Peyer's patch (tissue), 4 donors: Measurements from ENCODE around the gene VIP. TPM values are rescaled to one million over a fixed set of nuclear protein-coding genes. Genes with fewer than 3 reads are reported as not detected.

ENCODE experiments used
- DNase-seq, 3 donors: peaks; one replicate each; pipeline ENCODE4 v3.0.0-alpha.2; 2017 to 2019
- H3K27ac ChIP-seq, 4 donors: fragments of 200-600 bp; sonication (generic); one replicate each; pipeline ENCODE4 v1.5.1; 2016 to 2019
- H3K27me3 ChIP-seq, 2 donors: fragments of 200-600 bp; sonication (generic); one replicate each; pipeline ENCODE4 v1.5.1; 2019
- H3K36me3 ChIP-seq, 3 donors: fragments of 200-600 bp; sonication (generic); one replicate each; pipeline ENCODE4 v1.5.1; 2016 to 2019
- H3K4me1 ChIP-seq, 4 donors: fragments of 200-600 bp; sonication (generic); one replicate each; pipeline ENCODE4 v1.5.1; 2016 to 2019
- H3K4me3 ChIP-seq, 4 donors: fragments of 200-600 bp; sonication (generic); 1 replicate in 3 of 4; 2 replicates in 1 of 4; pipeline ENCODE4 v1.5.1; 2016 to 2019; ENCODE audit warnings: mild to moderate bottlenecking in 1 of 4
- H3K9me3 ChIP-seq, 4 donors: fragments of 200-600 bp; sonication (generic); one replicate each; pipeline ENCODE4 v1.5.1; 2016 to 2019; ENCODE audit warnings: mild to moderate bottlenecking in 1 of 4
- POLR2A ChIP-seq, 2 donors: fragments of 450-650 bp; IDR thresholded peaks; one replicate each; pipeline ENCODE4 v1.5.1; 2017; ENCODE audit warnings: antibody characterized with exemption in 2 of 2, mild to moderate bottlenecking in 2 of 2, moderate library complexity in 2 of 2
- total RNA-seq, 4 donors: library from RNA; depleted of rRNA; stranded (reverse); fragments of >200 nt; gene quantifications; one replicate each; pipeline ENCODE4 v1.1.0, GENCODE V29; 2016
- TF ChIP-seq, protein P1 (sequence below), 6 experiments: fragments of 450-650 bp in 4 of 6; fragments of 200-600 bp in 2 of 6; sonication (generic) in 1 of 6; IDR thresholded peaks; one replicate each; pipeline ENCODE4 v1.5.1; 2017 to 2019; ENCODE audit warnings: antibody characterized with exemption in 6 of 6, mild to moderate bottlenecking in 3 of 6, moderate library complexity in 1 of 6

The VIP gene
- total RNA-seq, 4 donors from 2014 or later: 5.8 to 22.4 (median 12.7) TPM

DNA sequence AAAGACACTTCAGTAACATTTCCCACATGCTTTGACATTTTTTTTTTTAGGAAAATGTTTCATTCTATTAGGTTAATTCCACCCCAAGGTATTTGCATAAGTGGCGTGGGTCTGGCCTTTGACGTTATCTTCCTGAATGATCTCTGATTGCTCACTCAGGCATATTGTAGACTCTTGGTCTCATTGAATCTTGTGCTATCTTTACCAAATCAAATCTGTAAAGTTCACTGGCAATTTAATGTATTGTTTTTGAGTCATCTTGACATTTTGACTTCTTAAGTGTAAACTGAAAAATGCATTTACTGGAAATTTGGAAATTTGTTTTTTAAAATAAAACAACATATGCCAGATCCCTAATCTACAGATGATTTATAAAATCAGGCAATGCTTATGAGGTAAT, 16.0 kb upstream of the VIP start:
- no peaks in the 10 kb centered on the region for H3K36me3 ChIP-seq
- no peaks in the 10 kb centered on the region for H3K27me3 ChIP-seq
- no peaks in the 10 kb centered on the region for H3K4me1 ChIP-seq
- H3K9me3 ChIP-seq: peaks cover 0 to 5% (median 0%) of the 10 kb centered on the region in 4 donors
- no peak for DNase-seq
- no peak overlapping the region for H3K4me3 ChIP-seq
- TF ChIP-seq POLR2A (IDR thresholded peaks at IDR 0.05): no peak
- TF ChIP-seq, protein P1, sequence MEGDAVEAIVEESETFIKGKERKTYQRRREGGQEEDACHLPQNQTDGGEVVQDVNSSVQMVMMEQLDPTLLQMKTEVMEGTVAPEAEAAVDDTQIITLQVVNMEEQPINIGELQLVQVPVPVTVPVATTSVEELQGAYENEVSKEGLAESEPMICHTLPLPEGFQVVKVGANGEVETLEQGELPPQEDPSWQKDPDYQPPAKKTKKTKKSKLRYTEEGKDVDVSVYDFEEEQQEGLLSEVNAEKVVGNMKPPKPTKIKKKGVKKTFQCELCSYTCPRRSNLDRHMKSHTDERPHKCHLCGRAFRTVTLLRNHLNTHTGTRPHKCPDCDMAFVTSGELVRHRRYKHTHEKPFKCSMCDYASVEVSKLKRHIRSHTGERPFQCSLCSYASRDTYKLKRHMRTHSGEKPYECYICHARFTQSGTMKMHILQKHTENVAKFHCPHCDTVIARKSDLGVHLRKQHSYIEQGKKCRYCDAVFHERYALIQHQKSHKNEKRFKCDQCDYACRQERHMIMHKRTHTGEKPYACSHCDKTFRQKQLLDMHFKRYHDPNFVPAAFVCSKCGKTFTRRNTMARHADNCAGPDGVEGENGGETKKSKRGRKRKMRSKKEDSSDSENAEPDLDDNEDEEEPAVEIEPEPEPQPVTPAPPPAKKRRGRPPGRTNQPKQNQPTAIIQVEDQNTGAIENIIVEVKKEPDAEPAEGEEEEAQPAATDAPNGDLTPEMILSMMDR (IDR thresholded peaks at IDR 0.05): no peak
- H3K27ac ChIP-seq: no peak overlapping the region

DNA sequence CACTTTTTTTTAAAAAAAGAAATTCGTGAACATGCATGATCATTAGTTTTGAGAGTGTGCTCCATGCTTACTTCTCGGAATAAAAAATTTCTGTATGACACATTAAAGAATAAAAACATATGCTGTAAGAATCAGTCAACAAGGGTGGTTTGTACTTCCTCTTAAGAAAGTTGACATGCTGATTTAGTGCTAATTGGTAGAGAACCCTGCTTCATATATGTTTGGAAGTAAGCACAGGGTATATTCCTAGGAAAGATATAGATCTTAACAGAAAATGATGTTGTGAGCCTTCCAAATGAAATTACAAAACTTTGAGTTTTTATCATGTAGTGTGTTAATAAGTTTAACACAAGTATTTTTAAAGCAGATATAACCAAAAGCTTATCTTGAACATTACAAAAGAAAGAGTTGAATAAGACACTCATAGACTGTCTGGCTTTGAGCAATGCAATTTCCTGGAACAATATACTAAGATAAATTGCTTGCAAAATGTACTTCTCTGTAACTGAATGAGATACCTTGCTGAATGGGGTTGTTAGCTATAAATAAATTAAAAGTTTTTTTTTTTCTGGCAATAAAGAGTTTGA, 13.8 kb upstream of the VIP start:
- peaks cover 0 to 5% (median 0%) of the 10 kb centered on the region in 4 donors for H3K9me3 ChIP-seq
- no peaks in the 10 kb centered on the region for H3K27me3 ChIP-seq
- TF ChIP-seq, protein P1 (IDR thresholded peaks at IDR 0.05): no peak
- TF ChIP-seq POLR2A (IDR thresholded peaks at IDR 0.05): no peak
- H3K27ac ChIP-seq: no peak overlapping the region
- DNase-seq: no peak
- H3K36me3 ChIP-seq: no peaks in the 10 kb centered on the region
- H3K4me1 ChIP-seq: no peaks in the 10 kb centered on the region
- H3K4me3 ChIP-seq: no peak overlapping the region

DNA sequence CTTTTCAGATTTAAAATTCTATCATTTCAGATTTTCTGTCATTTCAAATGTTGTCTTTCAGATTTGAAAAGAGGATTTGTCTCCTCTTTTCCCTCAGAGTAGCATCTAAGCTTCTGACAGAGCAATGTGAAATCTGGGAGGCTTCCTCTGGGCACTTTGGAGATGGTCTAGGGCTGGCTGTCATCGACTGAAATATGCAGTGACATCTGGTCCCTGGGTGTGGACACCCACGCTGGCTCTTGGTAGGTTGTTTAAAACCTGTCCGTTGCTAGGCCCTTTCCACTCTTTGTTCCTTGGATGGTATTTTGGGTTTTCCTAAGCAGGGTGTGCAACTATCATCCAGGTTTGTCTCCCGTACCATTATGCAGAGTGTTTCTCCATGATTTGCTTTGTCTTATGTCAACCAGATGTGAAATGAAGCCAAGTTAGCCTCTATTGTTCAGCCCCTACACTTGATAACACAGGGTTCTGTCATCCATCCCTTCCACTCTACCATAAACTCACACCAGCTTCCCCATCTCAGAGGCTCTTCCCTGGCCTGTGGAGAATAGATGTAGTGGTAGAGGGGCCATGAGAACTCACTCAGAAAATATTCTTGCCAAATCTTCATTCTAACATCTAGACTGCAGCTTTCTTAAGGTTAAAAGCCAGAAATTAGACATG, 5.0 kb upstream of the VIP start:
- Histone ChIP-seq H3K36me3 (no peaks in the 10 kb centered on the region), H3K4me3 (no peak overlapping the region), H3K4me1 (no peaks in the 10 kb centered on the region), H3K27me3 (no peaks in the 10 kb centered on the region), H3K27ac (no peak overlapping the region), H3K9me3 (no peaks in the 10 kb centered on the region)
- TF ChIP-seq POLR2A (IDR thresholded peaks at IDR 0.05): no peak
- TF ChIP-seq, protein P1 (IDR thresholded peaks at IDR 0.05): no peak
- DNase-seq: no peak

DNA sequence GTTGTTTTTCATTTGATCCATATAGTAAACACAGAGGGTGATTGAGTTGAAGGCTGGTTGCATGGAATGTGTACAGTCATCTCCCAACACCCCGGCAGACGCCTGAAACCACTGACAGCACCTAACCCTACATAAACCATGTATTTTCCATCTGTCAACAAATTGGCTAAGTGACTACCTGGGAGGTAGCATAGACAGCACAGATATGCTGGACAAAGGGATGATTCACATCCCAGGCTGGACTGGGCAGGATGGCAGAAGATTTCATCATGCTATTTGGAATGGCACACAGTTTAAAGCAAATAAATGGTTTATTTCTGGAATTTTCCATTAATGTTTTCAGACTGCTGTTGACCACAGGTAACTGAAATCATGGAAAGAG, 4.4 kb upstream of the VIP start:
- H3K27me3 ChIP-seq: no peaks in the 10 kb centered on the region
- TF ChIP-seq, protein P1 (IDR thresholded peaks at IDR 0.05): no peak
- TF ChIP-seq POLR2A (IDR thresholded peaks at IDR 0.05): no peak
- no peaks in the 10 kb centered on the region for H3K36me3 ChIP-seq
- no peak overlapping the region for H3K27ac ChIP-seq
- no peaks in the 10 kb centered on the region for H3K4me1 ChIP-seq
- no peak overlapping the region for H3K4me3 ChIP-seq
- no peaks in the 10 kb centered on the region for H3K9me3 ChIP-seq
- DNase-seq: no peak

DNA sequence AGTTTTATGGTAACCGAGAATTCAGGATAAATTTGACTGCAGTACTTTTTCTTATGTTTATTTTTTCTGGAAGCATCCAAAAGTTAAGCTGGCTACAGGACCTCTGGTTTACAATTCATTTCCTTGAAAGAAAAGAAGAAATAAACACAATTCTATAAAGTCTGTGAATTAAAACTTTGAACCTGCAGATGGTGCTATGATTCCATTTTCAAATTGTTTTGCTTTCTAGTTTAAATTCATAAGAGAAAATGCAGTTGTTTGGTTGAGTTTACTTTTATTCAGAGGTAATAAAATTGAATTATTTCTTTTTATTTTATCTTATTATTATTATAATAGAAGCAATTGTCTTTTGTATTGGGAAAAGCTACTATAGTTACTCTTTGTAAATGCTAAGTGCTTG, 1.8 kb upstream of the VIP start:
- Histone ChIP-seq H3K4me3 (no peak overlapping the region), H3K9me3 (no peaks in the 10 kb centered on the region), H3K4me1 (no peaks in the 10 kb centered on the region), H3K36me3 (no peaks in the 10 kb centered on the region), H3K27ac (no peak overlapping the region), H3K27me3 (no peaks in the 10 kb centered on the region)
- no peak for TF ChIP-seq POLR2A (IDR thresholded peaks at IDR 0.05)
- TF ChIP-seq, protein P1 (IDR thresholded peaks at IDR 0.05): no peak
- DNase-seq: no peak
